ENCODE data around the gene OPTN.

GRCh38 chr10:13091801-13092200 lies 8.2 kb upstream of the OPTN start:
- no peak for TF ChIP-seq CTCF (IDR thresholded peaks at IDR 0.05)
- no peak for TF ChIP-seq POLR2A (IDR thresholded peaks at IDR 0.05)
